HL-60 (cell line): ENCODE results near the gene TLE2.

Experiments
- DNase-seq, 2 experiments: peaks; one replicate each; pipeline ENCODE4 v3.0.0-alpha.2; 2010 to 2020; ENCODE audit warnings: low read depth in 1 of 2, low spot score in 1 of 2
- H3K27ac ChIP-seq: fragments of 250-450 bp; sonication (Bioruptor Pico); replicated peaks from 2 replicates; pipeline ENCODE4 v1.5.1; 2020; ENCODE audit warnings: mild to moderate bottlenecking, moderate library complexity
- H3K27me3 ChIP-seq: fragments of 250-450 bp; sonication (Bioruptor Pico); 2 replicates; pipeline ENCODE4 v1.5.1; 2021; ENCODE audit warnings: mild to moderate bottlenecking, moderate library complexity; ENCODE audit not compliant: insufficient read depth, poor library complexity, severe bottlenecking
- H3K4me3 ChIP-seq: replicated peaks from 2 replicates; pipeline ENCODE4 v1.5.1; 2011; ENCODE audit warnings: mild to moderate bottlenecking, control low read depth, low read length; ENCODE audit not compliant: insufficient read depth
- CTCF ChIP-seq: IDR thresholded peaks from one replicate; pipeline ENCODE4 v1.5.1; 2011; ENCODE audit warnings: low read length, control low read depth, inconsistent platforms; ENCODE audit not compliant: insufficient read depth
- GABPA ChIP-seq: IDR thresholded peaks from 2 replicates; pipeline ENCODE4 v1.6.1; 2012; ENCODE audit warnings: low read depth
- POLR2AphosphoS5 ChIP-seq: IDR thresholded peaks from 2 replicates; pipeline ENCODE4 v1.6.1; 2012; ENCODE audit warnings: low read depth
- SPI1 ChIP-seq: IDR thresholded peaks from 2 replicates; pipeline ENCODE4 v1.6.1; 2012; ENCODE audit warnings: low read depth, mild to moderate bottlenecking, borderline replicate concordance
- TF ChIP-seq, protein P1 (sequence below): IDR thresholded peaks from 2 replicates; pipeline ENCODE4 v1.6.1; 2012; ENCODE audit warnings: low read depth; ENCODE audit not compliant: insufficient replicate concordance

TLE2 gene

DNA sequence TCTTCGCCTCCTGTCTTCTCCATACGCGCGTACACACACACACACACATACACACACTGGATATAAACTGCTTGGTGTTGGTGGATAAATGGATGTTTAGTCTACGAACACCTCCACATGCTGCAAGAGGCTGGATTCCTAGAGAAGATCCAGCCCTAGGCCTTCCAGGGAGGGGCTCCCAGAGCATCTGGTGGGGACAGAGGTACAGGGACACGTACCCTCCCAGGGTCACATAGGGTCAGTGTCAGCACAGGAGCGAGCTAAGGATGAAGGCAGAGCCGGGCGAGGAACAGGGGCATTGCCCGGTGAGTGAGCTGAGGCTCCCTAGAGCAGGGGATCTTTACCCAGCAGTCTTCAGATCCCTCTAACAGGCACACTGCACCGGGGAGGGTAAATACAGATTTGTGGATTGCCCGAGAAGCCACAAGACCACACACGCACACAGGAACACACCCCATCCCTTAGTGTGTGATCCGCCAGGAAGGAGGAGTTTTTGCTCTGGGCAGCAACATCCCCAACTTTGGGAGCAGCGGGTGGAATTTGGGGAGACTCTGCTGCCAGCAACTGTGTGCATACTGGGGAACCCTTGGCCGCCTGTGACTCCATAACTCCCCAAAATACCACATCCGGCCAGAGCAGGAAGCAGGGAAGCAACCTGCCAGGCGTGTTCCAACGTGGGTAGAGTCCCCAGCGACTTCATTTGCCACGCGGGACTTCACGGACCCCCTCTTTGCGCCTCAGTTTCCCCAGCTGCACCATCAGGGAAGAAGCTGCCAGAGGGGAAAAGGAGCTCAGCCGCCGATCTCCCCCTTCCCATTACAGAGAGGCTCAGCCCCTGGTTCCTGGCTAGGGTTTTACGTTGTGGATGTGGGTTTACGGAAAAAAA is 5.8 kb upstream of the TLE2 start:
- Histone ChIP-seq H3K27me3 (peaks cover 11% of the 10 kb centered on the region), H3K4me3 (peak overlapping the region; percentile 59), H3K27ac (peak overlapping the region; percentile 76)
- peak in 1 of 2 experiments; percentile 68 for DNase-seq
- TF ChIP-seq GABPA (peak; percentile 76), POLR2AphosphoS5 (no peak; the same call in 1 of the 2 replicates), CTCF (no peak), SPI1 (0 out of 2 replicates have a peak, but pooled peaks have one; percentile 4)
- TF ChIP-seq, protein P1, sequence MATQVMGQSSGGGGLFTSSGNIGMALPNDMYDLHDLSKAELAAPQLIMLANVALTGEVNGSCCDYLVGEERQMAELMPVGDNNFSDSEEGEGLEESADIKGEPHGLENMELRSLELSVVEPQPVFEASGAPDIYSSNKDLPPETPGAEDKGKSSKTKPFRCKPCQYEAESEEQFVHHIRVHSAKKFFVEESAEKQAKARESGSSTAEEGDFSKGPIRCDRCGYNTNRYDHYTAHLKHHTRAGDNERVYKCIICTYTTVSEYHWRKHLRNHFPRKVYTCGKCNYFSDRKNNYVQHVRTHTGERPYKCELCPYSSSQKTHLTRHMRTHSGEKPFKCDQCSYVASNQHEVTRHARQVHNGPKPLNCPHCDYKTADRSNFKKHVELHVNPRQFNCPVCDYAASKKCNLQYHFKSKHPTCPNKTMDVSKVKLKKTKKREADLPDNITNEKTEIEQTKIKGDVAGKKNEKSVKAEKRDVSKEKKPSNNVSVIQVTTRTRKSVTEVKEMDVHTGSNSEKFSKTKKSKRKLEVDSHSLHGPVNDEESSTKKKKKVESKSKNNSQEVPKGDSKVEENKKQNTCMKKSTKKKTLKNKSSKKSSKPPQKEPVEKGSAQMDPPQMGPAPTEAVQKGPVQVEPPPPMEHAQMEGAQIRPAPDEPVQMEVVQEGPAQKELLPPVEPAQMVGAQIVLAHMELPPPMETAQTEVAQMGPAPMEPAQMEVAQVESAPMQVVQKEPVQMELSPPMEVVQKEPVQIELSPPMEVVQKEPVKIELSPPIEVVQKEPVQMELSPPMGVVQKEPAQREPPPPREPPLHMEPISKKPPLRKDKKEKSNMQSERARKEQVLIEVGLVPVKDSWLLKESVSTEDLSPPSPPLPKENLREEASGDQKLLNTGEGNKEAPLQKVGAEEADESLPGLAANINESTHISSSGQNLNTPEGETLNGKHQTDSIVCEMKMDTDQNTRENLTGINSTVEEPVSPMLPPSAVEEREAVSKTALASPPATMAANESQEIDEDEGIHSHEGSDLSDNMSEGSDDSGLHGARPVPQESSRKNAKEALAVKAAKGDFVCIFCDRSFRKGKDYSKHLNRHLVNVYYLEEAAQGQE, result no peak

DNA sequence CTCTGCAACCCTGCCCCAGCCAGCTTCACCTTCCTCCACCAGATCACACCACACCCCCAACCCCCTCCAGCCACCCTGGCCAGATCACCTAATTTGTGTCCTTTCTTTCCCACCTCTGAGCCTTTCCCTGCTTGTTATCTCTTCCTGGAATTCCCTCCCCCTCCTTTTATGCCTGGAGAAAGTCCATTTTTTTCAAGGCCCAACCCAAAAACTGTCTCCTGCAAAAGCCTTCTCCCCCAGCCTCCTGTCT is 5.3 kb upstream of the TLE2 start:
- no peak overlapping the region for H3K27ac ChIP-seq
- DNase-seq, result no peak
- peaks cover 15% of the 10 kb centered on the region for H3K27me3 ChIP-seq
- TF ChIP-seq, protein P1, result no peak
- TF ChIP-seq GABPA (no peak), POLR2AphosphoS5 (no peak), CTCF (no peak), SPI1 (no peak)
- H3K4me3 ChIP-seq, result no peak overlapping the region

DNA sequence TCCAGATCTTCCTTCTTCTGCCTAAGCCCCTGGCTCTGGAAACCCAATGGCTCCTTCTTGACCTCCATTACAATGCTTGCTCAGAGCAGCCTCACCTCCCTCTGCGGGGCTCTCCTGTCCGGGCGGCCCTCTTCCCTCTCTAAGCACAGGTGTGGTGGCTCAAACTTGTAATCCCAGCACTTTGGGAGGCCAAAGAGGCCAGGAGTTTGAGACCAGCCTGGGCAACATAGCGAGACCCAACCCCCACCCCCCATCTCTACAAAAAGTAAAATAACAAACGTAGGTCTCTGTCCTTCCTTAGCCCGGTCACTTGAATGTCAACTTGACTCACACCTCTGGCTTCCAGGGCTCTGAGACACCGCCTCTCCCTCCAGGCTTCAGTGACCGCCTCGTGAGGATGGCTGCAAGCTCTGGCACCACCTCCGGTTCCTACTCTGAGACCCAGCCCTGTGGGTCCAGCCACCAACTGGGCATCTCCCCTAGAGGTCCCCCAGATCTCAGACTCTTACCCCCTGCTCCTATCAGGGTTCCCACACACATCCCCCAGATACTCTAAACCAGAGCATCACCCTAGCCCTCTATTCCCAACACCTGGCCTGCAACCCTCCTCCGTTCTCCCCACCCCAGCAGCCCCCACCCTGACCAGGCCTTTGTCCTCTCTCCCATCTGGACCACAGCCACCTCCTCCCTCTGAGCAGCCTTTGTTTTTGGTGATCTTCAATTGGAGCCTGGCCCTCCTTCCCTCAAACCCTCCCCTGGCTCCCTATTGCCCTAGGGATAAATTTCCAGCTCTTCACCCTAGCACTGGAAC is 4.7 kb upstream of the TLE2 start:
- no peak for TF ChIP-seq SPI1

DNA sequence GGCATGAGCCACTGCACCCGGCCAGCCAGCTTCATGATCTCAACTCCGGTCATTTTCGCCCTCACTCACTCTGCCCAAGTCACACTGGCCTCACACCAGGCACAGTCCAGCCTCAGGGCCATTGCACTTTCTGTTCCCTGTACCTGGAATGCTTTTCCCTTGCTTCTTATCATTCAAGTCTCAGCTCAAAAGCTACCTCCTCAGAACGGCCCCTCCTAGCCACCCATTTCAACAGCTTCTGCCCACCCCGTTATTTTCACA is 2.5 kb upstream of the TLE2 start:
- Histone ChIP-seq H3K4me3 (no peak overlapping the region), H3K27ac (no peak overlapping the region), H3K27me3 (peaks cover 35% of the 10 kb centered on the region)
- no peak for DNase-seq
- TF ChIP-seq CTCF (no peak), SPI1 (no peak), POLR2AphosphoS5 (no peak), GABPA (no peak)
- TF ChIP-seq, protein P1, result no peak

More for the DNA sequence above, 4.7 kb upstream of the TLE2 start:
- Histone ChIP-seq H3K27me3 (peaks cover 16% of the 10 kb centered on the region), H3K27ac (no peak overlapping the region), H3K4me3 (no peak overlapping the region)
- DNase-seq, result no peak
